GM12801 (cell line): ENCODE data around the gene MISP3.

Source experiments
- TF ChIP-seq, protein P1 (sequence below): IDR thresholded peaks from one replicate; pipeline ENCODE4 v1.5.1; 2011; ENCODE audit warnings: control low read depth; ENCODE audit not compliant: insufficient read length; ENCODE audit errors: extremely low read depth

The MISP3 gene

DNA sequence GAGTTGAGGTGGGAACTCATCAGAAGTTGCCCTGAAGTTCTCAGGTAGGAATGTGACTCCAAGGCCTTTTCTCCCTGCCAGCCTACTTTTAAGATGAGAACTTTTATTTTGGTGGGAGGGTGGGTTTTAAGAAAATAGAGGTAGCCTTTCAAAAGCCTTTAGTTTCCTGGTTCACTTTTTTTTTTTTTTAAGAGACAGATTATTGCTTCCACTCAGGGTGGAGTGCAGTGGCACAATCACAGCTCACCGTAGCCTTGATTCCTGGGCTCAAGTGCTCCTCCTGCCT is 10.0 kb downstream of the MISP3 start:
- TF ChIP-seq, protein P1, sequence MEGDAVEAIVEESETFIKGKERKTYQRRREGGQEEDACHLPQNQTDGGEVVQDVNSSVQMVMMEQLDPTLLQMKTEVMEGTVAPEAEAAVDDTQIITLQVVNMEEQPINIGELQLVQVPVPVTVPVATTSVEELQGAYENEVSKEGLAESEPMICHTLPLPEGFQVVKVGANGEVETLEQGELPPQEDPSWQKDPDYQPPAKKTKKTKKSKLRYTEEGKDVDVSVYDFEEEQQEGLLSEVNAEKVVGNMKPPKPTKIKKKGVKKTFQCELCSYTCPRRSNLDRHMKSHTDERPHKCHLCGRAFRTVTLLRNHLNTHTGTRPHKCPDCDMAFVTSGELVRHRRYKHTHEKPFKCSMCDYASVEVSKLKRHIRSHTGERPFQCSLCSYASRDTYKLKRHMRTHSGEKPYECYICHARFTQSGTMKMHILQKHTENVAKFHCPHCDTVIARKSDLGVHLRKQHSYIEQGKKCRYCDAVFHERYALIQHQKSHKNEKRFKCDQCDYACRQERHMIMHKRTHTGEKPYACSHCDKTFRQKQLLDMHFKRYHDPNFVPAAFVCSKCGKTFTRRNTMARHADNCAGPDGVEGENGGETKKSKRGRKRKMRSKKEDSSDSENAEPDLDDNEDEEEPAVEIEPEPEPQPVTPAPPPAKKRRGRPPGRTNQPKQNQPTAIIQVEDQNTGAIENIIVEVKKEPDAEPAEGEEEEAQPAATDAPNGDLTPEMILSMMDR = no peak

DNA sequence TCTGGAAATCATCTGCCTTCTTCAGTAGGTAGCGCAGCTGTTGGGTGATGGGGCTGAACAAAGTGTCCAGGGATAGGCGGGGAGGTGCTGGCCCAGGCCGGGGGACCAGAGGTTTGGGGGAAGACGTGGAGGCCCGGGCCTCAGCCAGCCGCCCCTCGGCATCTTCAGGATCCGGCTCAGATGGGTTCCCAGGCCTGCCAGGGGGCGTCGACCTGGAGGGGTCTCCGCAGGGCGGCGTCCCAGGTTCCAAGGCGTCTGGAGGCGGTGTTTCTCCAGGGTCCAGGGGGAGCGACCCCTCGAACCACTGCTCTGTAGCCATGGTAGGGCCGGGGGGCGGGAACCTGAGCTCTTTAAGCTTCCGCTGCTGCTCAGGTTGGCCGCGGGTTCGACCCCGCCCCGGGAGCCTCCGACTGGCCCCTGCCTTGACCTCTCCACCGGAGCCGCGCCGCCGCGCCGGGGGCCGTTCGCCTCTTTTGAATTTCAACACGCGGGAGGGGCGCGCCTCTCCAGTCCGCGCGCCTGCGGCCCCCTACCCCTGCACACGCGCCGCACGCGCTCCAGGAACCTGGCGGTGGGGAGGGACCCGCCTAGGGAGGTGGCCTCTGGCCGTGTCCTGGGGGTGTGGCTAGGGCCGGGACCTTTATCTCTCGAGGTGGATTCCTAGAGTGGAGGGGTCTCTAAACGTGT is 12.9 kb downstream of the MISP3 start, which contains the start of gene C19orf67:
C19orf67 (minus strand) TSS at position 475 of the 687 bp plus-strand sequence; CDS start at position 319, 156 bp downstream.
- TF ChIP-seq, protein P1 = no peak

DNA sequence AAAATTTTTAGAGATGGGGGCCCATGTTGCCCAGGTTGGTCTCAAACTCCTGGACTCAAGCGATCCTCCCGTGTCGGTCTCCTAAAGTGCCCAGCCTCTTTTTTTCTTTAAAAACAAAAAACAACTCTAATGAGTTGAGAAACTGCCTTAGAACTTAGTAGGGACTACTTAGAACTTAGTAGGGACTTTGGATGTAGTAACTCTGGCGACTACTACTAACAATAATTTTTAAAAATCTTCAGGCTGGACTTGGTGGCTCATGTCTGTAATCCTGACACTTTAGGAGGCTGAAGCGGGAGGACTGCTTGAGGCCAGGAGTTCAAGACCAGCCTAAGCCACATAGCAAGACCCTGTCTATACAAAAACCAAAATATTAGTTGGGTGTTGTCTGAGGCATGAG is 13.5 kb downstream of the MISP3 start:
- TF ChIP-seq, protein P1 = no peak

DNA sequence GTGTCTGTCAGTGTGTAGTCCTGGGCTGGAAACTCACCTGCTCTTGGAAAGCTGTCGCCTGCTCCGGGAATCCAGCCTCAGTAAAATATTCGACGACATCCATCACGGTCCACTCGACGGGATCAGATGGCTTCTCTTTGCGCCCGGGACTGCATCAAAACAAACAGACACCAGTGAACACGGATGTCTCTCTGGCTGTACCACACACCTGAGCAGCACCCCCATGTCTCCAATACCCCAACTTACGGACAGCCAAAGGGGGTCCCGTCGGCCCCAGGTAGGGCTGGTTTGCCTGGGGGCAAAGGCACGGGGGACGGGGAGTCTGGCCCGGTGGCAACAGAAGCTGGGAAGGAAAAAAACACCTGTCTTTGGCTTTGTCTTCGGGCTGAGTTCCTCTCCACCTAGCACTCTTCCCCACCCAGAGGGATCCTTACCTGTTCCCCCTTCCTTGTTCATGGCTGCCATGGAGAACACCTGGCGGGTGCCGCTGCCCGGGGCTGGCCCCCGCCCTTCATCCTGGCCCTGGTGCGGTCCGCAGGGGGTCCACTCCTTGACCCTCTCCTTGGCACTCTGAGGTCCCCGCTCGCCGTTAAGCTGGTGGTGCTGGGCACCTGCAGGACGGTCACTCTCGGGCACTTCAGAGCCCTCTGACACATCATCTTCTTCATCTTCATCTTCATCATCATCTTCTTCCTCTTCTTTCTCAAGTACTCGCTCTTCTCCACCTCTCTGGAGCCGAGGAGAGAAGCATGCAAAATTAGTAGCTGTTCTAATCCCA is 16.2 kb downstream of the MISP3 start:
- TF ChIP-seq, protein P1 = no peak

DNA sequence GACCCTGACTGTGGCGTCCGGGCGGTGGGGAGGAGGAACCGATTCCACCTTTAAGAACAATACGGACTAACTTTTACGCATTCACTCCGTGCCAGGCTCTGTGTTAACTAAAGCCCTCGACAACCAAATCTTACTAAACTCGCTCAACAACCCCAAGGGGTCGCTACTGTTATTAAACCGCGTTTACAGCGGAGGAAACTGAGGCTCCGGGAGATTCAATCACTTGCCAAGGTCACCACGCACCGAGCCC is 16.8 kb downstream of the MISP3 start:
- TF ChIP-seq, protein P1 = no peak

DNA sequence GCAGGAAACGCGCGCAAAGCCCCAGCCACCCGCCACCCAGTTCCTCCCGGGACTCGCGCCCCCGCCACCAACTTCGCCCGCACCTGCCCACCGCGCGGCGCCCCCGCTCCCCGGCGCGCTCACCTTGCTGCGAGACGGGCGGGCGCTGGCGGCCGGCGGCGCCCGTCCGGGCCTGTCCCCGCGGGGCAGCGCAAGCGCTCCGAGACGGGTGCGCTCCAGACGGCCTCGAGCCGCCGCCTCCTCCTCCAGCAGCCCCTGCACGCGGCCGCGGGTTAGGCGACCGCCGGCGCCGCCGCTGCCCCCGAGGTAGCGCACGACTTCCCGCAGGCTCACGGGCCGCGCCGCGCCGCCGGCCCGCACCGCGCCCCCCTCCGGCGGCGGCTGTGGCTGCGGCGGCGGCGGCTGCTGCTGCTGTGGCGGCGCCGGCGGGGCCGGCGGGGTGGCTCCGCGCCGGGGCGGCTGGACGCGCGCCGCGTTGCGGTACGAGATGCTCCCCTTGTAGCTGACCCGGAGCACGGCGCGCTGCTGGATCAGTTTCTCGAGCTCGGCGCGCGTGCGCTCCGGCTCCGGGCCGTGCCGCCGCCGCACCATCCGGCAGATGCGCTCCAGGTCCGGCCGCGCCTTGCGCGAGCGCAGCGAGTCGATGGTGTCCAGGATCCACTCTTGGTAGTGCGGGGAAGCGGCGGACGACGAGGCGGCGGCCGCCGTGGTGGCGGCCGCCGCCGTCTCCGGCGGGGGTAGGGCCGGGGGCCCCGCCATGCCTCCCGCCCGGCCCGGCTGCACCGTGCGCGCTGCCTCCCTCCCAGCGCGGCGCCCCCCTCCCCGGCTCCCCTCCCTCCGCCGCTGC is 17.3 kb downstream of the MISP3 start:
- TF ChIP-seq, protein P1 = no peak

DNA sequence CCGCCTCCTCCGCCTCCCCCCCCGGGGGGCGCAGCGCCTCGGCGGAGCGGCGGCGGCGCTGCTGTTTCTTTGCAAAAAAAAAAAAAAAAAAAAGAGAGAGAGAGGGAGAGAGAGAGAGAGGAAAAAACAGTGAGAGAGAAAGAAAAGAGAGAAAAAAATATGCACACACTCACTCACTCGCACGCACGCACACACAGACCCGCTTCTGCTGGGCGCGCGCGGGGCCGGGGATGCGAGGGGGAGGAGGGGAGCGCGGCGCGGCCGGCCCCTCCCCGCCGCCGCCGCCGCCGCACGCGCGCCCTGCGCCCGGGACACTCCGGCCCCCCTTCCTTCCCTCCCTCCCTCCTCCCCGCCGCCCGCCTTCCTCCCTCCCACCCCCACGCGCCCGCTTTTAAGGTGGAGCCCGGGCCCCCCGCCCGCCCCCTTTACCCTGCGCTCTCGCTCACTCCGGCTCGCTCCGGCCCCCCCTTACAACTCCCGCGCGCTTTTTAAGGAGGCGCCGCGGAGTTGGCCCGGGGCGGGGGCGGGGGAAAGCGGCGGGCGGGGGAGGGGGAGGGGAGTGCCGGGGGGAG is 18.0 kb downstream of the MISP3 start, which contains the start of gene SAMD1:
SAMD1 (minus strand) TSS at position 243 of the 572 bp plus-strand sequence.
- TF ChIP-seq, protein P1 = no peak
